ENCODE results near the gene ZDHHC7. TPM values are rescaled to one million over a fixed set of nuclear protein-coding genes. Genes with fewer than 3 reads are reported as not detected.

ZDHHC7 gene
- total RNA-seq, 1 donor from 2014 or later = 43.6 TPM

DNA sequence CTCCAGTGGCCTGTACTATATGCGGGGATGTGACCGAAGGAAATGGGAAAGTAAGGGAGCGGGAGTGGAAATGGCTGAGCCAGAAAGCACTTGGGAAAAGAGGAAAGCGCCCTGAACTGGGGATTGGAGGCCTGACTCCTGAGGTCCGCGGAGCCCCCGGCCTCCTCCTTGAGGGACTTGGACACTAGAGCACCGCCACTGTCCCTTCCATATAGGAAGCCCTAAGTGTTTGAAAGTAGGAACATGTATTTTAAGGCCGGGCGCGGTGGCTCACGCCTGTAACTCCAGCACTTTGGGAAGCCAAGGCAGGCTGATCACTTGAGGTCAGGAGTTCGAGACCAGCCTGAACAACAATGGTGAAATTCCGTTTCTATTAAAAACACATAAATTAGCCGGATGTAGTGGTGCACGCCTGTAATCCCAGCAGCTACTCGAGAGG is 530 bp upstream of the ZDHHC7 start:
- Mint-ChIP-seq H3K27ac (ENCODE audit: unreplicated experiment) (peak overlapping the region; percentile 97), H3K27me3 (ENCODE audit: unreplicated experiment) (peaks cover 6% of the 10 kb centered on the region), H3K4me1 (ENCODE audit: low read depth, unreplicated experiment) (peaks cover 7% of the 10 kb centered on the region), H3K36me3 (ENCODE audit: unreplicated experiment) (no peaks in the 10 kb centered on the region), H3K4me3 (ENCODE audit: unreplicated experiment) (peak overlapping the region; percentile 96), H3K9me3 (ENCODE audit: unreplicated experiment) (peaks cover 8% of the 10 kb centered on the region)
- TF ChIP-seq, protein P1, sequence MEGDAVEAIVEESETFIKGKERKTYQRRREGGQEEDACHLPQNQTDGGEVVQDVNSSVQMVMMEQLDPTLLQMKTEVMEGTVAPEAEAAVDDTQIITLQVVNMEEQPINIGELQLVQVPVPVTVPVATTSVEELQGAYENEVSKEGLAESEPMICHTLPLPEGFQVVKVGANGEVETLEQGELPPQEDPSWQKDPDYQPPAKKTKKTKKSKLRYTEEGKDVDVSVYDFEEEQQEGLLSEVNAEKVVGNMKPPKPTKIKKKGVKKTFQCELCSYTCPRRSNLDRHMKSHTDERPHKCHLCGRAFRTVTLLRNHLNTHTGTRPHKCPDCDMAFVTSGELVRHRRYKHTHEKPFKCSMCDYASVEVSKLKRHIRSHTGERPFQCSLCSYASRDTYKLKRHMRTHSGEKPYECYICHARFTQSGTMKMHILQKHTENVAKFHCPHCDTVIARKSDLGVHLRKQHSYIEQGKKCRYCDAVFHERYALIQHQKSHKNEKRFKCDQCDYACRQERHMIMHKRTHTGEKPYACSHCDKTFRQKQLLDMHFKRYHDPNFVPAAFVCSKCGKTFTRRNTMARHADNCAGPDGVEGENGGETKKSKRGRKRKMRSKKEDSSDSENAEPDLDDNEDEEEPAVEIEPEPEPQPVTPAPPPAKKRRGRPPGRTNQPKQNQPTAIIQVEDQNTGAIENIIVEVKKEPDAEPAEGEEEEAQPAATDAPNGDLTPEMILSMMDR (IDR thresholded peaks at IDR 0.05; ENCODE audit: partially characterized antibody, unreplicated experiment) = no peak
- no peak for DNase-seq

DNA sequence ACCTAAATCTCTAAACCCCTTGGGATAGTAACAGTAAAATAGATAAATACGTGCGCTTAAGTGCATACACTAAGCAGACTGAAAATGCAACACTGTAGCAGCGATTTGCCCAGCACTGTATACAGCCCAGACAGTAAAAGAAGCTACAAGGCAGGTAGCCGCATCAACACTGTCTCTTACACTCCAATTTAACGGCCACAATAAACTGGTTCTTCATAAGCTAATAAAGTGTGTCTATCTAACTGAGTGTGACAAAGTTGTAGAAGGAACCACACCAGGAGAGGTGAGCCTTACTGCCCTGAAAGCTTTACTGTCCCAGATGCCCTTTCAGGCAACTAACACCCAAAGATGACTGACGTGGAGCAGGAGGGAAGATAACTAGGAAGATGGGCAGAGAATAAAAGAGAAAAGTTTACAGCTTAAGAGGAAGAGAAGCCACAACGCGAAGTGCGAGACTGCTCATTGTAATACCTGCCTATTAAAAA is 847 bp downstream of the ZDHHC7 start:
- Mint-ChIP-seq H3K27ac (ENCODE audit: unreplicated experiment) (peak overlapping the region; percentile 90), H3K4me3 (ENCODE audit: unreplicated experiment) (peak overlapping the region; percentile 94), H3K27me3 (ENCODE audit: unreplicated experiment) (peaks cover 6% of the 10 kb centered on the region), H3K9me3 (ENCODE audit: unreplicated experiment) (peaks cover 8% of the 10 kb centered on the region), H3K36me3 (ENCODE audit: unreplicated experiment) (no peaks in the 10 kb centered on the region), H3K4me1 (ENCODE audit: low read depth, unreplicated experiment) (peaks cover 9% of the 10 kb centered on the region)
- DNase-seq = no peak
- TF ChIP-seq, protein P1 (IDR thresholded peaks at IDR 0.05; ENCODE audit: partially characterized antibody, unreplicated experiment) = no peak

DNA sequence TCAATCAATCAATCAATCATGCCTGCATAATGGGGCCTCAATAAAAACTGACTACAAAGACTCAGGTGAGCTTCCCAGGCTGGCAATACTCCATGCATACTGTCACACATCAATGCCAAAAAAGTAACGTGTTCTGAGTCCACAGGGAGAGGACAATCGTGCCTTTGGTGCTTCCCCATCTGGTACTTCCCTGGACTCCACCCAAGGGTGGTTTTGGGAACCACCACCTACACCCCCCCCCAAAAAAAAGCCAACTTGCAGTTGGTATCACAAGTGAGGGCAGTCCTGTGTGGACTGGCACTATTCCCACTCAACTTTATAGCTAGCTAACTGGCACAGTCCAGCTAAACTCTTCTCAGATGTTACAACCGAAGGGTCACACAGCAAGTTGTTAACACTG is 3.1 kb downstream of the ZDHHC7 start:
- H3K4me3 Mint-ChIP-seq (ENCODE audit: unreplicated experiment) = no peak overlapping the region
- TF ChIP-seq, protein P1 (IDR thresholded peaks at IDR 0.05; ENCODE audit: partially characterized antibody, unreplicated experiment) = no peak
- no peak overlapping the region for H3K27ac Mint-ChIP-seq (ENCODE audit: unreplicated experiment)
- DNase-seq = no peak
- H3K27me3 Mint-ChIP-seq (ENCODE audit: unreplicated experiment) = peaks cover 6% of the 10 kb centered on the region
- H3K36me3 Mint-ChIP-seq (ENCODE audit: unreplicated experiment) = no peaks in the 10 kb centered on the region
- H3K9me3 Mint-ChIP-seq (ENCODE audit: unreplicated experiment) = peaks cover 6% of the 10 kb centered on the region
- peaks cover 24% of the 10 kb centered on the region for H3K4me1 Mint-ChIP-seq (ENCODE audit: low read depth, unreplicated experiment)

DNA sequence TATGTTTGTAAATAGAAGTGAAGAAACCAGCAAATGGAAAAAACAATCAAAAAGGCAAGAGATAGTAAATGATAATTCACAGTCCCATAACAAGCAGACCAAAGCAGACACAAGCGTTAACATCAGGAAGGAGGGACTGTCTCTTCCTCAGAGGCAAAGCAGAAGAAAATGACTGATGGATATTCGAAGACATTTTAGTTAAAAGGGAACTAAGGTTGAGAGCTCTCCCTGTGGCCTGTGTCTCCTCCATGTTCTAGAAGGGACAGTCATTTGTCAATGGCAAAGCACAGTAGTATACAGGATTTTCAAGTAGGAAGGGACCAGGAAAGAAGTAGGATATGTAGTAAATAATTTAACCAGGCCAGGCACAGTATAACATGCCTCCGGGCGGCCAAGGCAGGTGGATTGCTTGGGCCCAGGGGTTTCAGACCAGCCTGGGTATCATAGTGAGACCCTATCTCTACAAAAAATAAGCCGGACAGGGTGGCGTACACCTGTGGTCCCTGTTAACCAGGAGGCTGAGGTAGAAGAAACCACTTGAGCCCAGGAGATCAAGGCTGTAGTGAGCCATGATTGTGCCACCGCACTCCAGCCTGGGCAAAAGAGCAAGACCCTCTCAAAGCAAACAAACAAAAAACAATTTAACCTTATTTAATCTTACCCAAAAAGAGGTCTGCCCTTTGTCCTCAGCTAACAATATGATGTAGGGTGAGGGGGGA is 3.7 kb downstream of the ZDHHC7 start:
- H3K27me3 Mint-ChIP-seq (ENCODE audit: unreplicated experiment) = peaks cover 6% of the 10 kb centered on the region
- H3K27ac Mint-ChIP-seq (ENCODE audit: unreplicated experiment) = no peak overlapping the region
- peaks cover 6% of the 10 kb centered on the region for H3K9me3 Mint-ChIP-seq (ENCODE audit: unreplicated experiment)
- peaks cover 28% of the 10 kb centered on the region for H3K4me1 Mint-ChIP-seq (ENCODE audit: low read depth, unreplicated experiment)
- TF ChIP-seq, protein P1 (IDR thresholded peaks at IDR 0.05; ENCODE audit: partially characterized antibody, unreplicated experiment) = no peak
- H3K4me3 Mint-ChIP-seq (ENCODE audit: unreplicated experiment) = no peak overlapping the region
- H3K36me3 Mint-ChIP-seq (ENCODE audit: unreplicated experiment) = no peaks in the 10 kb centered on the region
- no peak for DNase-seq

DNA sequence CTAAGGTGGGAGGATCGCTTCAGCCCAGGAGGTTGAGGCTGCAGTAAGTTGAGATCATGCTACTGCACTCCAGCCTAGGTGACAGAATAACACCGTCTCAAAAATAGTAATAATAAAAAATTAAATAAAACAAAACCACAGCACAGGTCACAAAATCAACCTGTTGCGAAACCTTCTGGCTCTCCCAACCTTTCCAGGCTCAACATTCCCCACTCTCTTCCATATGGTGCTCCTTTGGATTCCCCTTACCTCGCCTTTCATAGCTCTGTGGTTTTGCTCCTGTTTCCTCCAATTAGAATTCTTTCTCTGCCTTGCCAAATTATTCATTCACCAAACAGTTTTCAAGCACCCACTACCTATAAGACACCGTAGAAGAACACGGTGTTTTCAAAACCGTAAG is 4.7 kb downstream of the ZDHHC7 start:
- Mint-ChIP-seq H3K9me3 (ENCODE audit: unreplicated experiment) (peaks cover 6% of the 10 kb centered on the region), H3K27ac (ENCODE audit: unreplicated experiment) (no peak overlapping the region), H3K4me1 (ENCODE audit: low read depth, unreplicated experiment) (peaks cover 33% of the 10 kb centered on the region), H3K36me3 (ENCODE audit: unreplicated experiment) (no peaks in the 10 kb centered on the region), H3K4me3 (ENCODE audit: unreplicated experiment) (no peak overlapping the region), H3K27me3 (ENCODE audit: unreplicated experiment) (peaks cover 7% of the 10 kb centered on the region)
- TF ChIP-seq, protein P1 (IDR thresholded peaks at IDR 0.05; ENCODE audit: partially characterized antibody, unreplicated experiment) = no peak
- DNase-seq = no peak

Data from glutamatergic neuron (in vitro differentiated cells).